Upper lobe of left lung (tissue), 4 donors: ENCODE data around the gene CHMP6.

Experiments
- CTCF ChIP-seq, 6 experiments: fragments of 450-650 bp in 4 of 6; fragments of 200-600 bp in 2 of 6; sonication (generic) in 2 of 6; IDR thresholded peaks; one replicate each; pipeline ENCODE4 v1.5.1; 2016 to 2019; ENCODE audit warnings: antibody characterized with exemption in 6 of 6
- POLR2AphosphoS5 ChIP-seq, 2 donors: sonication (generic); formaldehyde crosslinking; IDR thresholded peaks; one replicate each; pipeline ENCODE4 v1.5.1; 2017; ENCODE audit warnings: antibody characterized with exemption in 2 of 2

- no peak for TF ChIP-seq CTCF (IDR thresholded peaks at IDR 0.05)
- no peak for TF ChIP-seq POLR2AphosphoS5 (IDR thresholded peaks at IDR 0.05)
Measured at GRCh38 chr17:81039854-81040758, 48.5 kb downstream of the CHMP6 start.
